HG03108 (cell line): ENCODE results near the gene HMGXB3.

Experiments
- ATAC-seq: cut with Tn5 transposase; IDR thresholded peaks from one replicate; pipeline ENCODE4 v1.9.1; 2021; ENCODE audit warnings: moderate library complexity; ENCODE audit not compliant: unreplicated experiment

The HMGXB3 gene

GRCh38 chr5:149988126-149988525 lies 12.4 kb upstream of the HMGXB3 start:
- no peak for ATAC-seq

DNA sequence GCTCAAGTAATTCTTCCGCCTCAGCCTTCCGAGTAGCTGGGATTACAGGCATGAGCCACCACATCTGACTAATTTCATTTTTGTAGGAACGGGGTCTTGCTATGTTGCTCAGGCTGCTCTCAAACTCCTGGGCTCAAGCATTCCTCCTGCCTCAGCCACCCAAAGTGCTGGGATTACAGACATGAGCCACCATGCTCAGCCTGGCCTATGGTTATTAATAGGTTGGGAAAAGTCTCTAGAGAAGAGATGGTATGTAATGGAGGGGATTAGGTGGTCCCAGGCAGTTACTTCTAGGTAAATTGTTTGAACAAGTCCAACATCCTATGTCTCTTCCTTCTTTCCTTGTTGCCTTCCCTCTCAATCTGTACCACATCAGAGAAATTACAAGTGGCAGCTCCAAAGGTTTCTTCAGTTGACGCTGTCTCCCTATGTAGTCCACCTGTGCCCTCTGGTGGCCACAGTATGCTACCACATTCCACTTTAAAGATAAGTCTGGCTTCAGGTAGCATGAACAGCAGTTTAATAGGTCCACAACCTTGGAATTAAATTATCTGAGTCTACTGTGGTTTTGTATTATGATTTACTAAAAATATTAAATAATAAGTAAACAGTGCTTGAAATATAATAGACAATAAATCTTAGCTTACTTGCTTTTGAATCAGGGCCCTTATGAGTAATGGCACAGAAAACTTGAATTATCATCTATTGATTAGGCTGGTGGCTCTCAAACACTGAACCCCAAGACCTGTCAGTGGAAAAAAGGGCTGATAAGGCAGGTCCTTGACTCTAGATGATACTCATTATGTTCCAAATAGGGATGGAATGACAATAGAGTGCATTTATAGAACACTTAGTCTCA lies 9.8 kb upstream of the HMGXB3 start:
- ATAC-seq: peak; percentile 78

DNA sequence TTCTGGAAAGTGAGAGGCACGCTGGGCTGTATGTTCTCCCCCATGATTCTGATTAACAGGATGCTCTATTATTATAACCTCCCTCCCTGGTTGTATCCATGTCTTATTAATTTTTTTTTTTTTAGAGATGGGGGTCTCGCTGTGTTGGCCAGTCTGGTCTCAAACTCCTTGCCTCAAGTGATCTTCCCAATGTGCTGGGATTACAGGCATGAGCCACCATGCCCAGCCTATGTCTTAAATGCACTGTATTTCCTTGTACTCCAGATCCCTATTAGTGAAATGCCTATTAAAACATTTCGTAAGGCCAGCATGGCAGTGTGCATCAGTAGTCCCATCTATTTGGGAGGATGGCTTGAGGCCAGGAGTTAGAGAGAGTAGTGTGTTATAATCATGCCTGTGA lies 7.1 kb upstream of the HMGXB3 start:
- ATAC-seq: no peak

DNA sequence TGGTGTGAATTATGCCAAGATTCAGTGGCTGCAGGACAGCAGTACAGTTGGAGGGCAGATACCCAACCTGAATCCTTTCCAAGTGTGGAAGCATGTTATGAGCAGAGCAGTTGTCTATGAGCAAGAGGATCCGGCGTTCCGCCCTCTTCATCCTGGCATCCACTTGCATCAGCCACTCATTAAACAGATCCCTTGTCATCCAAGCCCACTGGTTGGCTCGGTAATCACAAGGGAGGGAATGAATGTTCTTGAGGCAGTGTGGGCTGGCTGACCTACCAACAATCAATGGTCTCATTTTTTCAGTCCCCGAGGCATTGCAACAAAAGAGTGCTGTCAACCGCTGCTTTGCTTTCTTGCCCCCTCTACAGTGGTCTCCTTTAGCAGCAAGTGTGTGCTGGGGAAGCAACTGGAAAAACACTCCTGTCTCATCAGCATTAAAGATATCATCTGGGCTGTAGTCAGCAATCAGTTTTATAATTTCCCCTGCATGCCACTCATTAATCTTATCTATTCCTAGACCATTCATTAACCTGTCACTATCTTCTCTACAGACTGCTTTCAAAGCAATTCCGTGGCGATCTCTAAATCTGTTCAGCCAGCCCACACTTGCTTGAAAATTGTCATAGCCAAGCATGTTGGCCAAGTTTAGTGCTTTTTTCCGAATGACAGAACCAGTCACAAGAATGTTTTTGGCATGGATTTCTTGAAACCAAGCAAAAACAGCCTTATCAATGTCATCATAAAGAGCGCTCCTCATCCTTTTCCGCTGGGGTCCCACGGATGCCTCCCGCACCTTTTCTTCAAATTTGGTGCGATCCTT lies 4.9 kb upstream of the HMGXB3 start:
- no peak for ATAC-seq

DNA sequence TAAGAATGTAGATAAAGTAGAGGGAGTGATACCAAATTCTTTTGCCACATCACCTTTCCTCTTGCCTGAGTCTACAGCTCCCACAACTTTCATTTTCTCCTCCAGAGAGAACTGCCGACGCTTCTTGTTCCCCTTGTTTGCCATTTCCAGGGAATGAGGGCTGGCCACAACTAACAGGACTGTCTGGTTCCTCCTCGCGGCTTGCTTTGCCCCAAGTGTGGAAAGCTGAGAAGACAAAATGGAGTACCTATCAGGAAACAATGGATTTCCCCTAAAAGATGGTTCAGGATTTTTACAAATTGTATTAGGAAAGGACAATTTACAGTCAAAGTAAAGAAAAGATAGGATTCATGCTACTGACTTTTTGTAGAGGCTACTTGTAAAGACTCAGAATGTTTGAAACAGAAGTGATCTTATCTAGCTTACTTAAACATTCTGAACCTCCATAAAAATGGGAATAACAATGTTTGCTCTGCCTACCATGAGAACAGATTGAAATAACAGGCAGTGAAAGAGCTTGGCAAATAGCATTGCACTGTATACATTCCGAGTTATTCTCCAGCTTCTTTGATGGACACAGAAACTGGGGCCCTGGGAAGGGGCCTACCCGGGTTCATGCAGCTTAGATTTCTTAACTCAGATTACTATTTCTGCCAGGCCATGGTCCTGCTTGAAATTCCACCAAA lies 4.2 kb upstream of the HMGXB3 start:
- no peak for ATAC-seq

GRCh38 chr5:149998281-149998680 lies 2.3 kb upstream of the HMGXB3 start:
- ATAC-seq: no peak

DNA sequence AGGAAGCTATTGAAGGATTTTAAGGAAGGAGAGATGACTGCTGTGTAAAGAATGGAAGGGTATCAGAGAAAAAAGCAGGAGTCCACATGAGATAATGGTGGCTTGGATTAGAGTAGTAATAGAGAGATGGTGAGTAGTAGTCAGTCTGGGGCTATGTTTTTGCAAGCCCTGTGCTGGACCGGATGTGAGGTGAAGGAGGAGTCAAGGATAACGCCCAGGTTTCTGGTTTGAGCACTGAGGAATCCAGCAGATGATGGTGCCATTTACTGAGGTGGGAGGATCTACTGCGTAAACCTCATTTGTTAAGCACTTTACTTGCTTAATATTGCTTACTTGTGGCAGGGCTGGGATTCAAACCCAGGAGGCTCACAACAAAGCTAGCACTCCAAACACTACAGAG lies 1.2 kb upstream of the HMGXB3 start:
- ATAC-seq: no peak

GRCh38 chr5:149999866-150000255 lies 678 bp upstream of the HMGXB3 start:
- no peak for ATAC-seq

DNA sequence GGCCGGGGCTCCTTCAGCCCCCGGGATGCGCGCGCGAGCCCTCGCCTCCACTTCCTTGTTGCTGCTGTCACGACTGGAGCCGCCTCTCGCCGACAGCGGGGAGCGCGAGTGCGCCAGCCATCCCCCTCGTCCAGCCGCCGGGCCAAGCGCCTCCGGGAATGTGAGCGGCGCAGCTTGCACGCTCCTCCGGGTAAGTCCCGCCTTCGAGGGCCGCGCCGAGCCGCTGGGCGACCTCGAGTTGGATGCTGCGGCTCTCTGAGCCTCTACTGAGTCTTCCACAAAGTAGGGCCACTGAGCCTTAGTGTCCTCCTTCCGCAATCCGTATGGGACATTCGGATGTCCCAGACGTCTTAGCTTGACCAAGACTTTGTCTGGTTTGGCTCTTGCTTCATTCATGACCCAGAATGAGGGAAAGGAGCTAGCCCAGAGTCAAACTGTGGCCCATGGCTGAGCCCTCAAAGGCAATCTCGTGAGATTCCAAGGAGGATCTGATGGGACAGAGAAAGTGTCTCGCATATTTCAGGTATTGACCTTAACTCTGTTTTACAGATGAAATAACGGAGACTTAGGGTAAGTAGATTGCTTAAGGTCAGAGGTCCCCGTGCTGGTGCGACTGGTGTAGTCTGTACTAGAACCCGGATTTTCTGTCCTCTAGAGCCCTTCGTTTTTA lies 586 bp downstream of the HMGXB3 start:
- ATAC-seq: peak; percentile 1

- ATAC-seq: peak; percentile 57
These were observed 1.3 kb downstream of the HMGXB3 start for GRCh38 chr5:150001660-150002486.

DNA sequence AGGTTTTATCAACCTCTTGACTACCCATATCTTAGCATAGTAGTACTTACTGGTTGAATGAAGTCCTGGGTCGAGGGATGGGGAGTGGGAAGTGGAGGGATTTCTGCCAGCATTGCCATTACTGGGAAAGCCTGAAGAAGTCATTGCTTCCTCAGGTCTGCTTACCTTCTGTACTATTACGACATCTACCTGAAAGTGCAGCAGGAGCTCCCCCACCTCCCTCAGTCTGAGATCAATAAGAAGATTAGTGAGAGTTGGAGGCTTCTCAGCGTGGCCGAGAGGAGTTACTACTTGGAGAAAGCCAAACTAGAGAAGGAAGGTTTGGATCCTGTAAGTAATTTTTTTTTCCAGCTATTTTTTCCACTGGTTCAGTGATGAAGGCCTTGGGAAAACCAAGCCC lies 5.8 kb downstream of the HMGXB3 start:
- no peak for ATAC-seq

GRCh38 chr5:150007050-150007449 lies 6.5 kb downstream of the HMGXB3 start:
- no peak for ATAC-seq

DNA sequence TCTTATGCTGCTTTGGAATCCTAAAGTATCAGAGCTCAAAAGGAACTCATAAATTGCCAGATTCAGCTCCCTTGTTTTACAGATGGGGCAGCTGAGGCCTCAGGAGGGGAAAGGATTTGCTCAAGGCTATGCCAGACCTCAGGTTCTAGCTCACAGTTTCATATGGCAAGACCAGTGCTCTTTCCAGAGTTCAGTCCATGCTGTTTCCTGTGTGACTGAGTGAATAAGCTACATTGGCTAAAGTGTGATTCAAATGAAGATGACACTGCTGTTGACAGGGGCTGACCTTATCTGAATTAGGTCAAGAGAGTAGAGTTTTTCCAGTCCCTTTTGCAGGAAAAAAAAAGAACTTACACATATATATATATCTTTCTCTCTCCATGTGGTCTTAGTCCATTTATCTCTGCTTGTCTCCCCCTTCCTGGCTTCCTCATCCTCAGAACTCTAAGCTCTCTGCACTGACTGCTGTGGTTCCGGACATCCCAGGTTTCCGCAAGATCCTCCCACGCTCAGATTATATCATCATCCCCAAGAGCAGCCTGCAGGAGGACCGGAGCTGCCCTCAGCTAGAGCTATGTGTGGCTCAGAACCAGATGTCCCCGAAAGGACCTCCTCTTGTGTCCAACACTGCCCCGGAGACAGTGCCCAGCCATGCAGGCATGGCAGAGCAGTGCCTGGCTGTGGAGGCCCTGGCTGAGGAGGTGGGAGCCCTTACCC lies 9.3 kb downstream of the HMGXB3 start:
- no peak for ATAC-seq

DNA sequence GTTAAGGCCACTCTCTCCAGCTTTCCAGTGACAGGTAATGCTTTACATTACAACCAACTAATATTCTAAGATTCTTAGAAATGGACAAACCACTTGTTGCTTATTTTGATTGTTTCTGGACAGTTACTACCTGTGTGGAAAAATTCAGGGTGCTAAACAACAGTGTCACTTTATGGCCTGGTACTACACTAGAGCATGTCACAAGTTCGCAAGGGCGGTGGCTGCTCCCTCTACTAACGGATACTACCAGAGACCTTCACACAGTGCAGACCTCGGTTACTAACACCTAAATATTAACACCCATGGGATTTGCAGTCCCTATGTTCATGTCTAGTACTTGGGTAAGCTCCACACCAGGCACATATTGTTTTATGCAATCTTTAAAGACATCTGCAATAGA lies 13.4 kb downstream of the HMGXB3 start:
- ATAC-seq: no peak

DNA sequence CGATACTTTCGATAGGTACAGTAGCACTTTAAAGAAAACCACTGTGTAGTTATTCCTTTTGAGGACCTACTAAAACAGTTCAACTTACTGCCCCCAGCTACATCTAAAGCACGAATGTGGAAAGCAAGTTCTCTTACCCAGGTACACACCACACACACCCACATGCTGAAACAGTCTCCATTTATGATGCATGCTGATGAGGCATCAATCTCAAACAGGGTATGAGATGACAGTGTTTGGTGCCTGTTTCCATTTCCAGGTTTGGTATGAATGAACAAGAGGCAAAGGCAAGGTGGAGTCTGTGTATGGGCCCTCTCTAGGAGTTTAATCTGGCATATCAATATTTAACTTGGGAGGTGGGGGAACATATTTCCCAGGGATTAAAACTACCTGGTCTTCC lies 13.9 kb downstream of the HMGXB3 start:
- no peak for ATAC-seq

DNA sequence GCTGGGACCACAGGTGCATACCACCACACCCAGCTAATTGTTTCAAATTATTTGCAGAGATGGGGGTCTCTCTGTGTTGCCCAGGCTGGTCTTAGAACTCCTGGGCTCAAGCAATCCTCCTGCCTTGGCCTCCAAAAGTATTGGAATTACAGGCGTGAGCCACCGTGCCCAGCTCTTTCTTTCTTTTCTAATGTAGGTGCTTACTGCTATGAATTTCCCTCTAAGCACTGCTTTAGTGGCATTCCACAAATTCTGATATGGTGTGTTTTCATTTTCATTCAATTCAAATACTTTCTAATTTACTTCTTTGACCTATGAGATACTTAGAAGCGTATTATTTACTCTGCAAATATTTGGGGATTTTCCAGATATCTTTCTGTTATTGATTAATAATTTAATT lies 14.9 kb downstream of the HMGXB3 start:
- ATAC-seq: no peak

GRCh38 chr5:150016537-150016936 lies 16.0 kb downstream of the HMGXB3 start:
- ATAC-seq: no peak

DNA sequence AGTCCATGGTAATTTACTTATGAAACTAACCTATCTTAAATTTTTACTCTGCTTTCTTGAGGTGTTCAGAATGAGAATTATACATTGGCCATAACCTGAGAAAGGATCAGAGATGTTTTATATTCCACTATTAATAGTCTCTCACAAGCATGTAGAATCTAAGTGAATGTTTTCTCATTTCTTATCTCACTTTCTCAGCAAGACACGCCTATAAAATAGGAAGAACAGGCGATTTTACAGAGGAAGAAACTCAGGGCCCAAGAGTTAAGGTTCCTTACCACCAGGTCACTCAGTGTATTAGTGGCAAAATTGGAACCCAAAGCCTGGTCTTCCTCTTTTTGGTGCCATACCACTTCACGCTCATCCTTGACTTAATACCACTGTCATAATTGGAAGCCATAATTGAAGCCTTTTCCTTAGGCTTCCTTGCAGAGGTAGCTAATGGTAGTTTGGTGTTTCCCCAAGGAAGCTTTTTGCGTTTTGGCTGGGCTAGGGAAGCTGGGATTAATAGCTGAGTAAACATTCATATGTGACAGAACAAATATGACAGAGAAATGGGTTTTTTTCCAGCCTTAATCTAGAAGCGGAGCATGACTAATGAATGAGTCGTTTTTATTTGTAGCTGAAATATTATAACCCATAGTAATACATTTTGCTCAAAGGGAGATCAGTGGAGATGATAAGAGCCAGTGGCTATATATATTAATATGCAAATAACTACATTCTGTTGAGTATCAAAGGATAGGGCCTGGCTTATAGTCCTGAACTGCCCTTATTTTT lies 16.9 kb downstream of the HMGXB3 start:
- no peak for ATAC-seq

- no peak for ATAC-seq
These were observed 19.7 kb downstream of the HMGXB3 start for GRCh38 chr5:150020249-150020648.
